HEK293 (cell line): ENCODE results near the gene CORO2B.

ENCODE experiments used
- GFI1B ChIP-seq: fragments of 450-650 bp; formaldehyde crosslinking; IDR thresholded peaks from 2 replicates; pipeline ENCODE4 v1.5.1; 2016; ENCODE audit warnings: missing biosample characterization, missing genetic modification characterization
- GLI2 ChIP-seq: fragments of 450-650 bp; formaldehyde crosslinking; IDR thresholded peaks from 2 replicates; pipeline ENCODE4; 2017; ENCODE audit warnings: missing biosample characterization, missing genetic modification characterization, low read depth, borderline replicate concordance
- GLI4 ChIP-seq: fragments of 450-650 bp; formaldehyde crosslinking; IDR thresholded peaks from 2 replicates; pipeline ENCODE4 v1.5.1; 2016; ENCODE audit warnings: missing biosample characterization, missing genetic modification characterization
- KLF8 ChIP-seq: fragments of 450-650 bp; formaldehyde crosslinking; IDR thresholded peaks from 2 replicates; pipeline ENCODE4 v1.5.1; 2016; ENCODE audit warnings: missing biosample characterization, missing genetic modification characterization
- MYNN ChIP-seq: fragments of 450-650 bp; formaldehyde crosslinking; IDR thresholded peaks from 2 replicates; pipeline ENCODE4 v1.5.1; 2016; ENCODE audit warnings: missing biosample characterization, missing genetic modification characterization, borderline replicate concordance
- SP2 ChIP-seq: fragments of 450-650 bp; formaldehyde crosslinking; IDR thresholded peaks from 2 replicates; pipeline ENCODE4 v1.5.1; 2016; ENCODE audit warnings: missing biosample characterization, missing genetic modification characterization
- YY1 ChIP-seq: fragments of 450-650 bp; formaldehyde crosslinking; IDR thresholded peaks from 2 replicates; pipeline ENCODE4 v1.5.1; 2018; ENCODE audit warnings: missing biosample characterization, missing genetic modification characterization
- ZBTB21 ChIP-seq: fragments of 450-650 bp; formaldehyde crosslinking; IDR thresholded peaks from 2 replicates; pipeline ENCODE4 v1.5.1; 2017; ENCODE audit warnings: missing biosample characterization, missing genetic modification characterization
- ZBTB26 ChIP-seq: fragments of 450-650 bp; formaldehyde crosslinking; optimal IDR thresholded peaks from 2 replicates; pipeline ENCODE3; 2016; ENCODE audit warnings: missing biosample characterization, mild to moderate bottlenecking, missing genetic modification characterization
- ZNF157 ChIP-seq: fragments of 450-650 bp; formaldehyde crosslinking; IDR thresholded peaks from 2 replicates; pipeline ENCODE4 v1.5.1; 2016; ENCODE audit warnings: missing biosample characterization, missing genetic modification characterization
- ZNF221 ChIP-seq: fragments of 450-650 bp; formaldehyde crosslinking; IDR thresholded peaks from 2 replicates; pipeline ENCODE4 v1.5.1; 2017; ENCODE audit warnings: missing biosample characterization, missing genetic modification characterization, borderline replicate concordance
- ZNF24 ChIP-seq: fragments of 450-650 bp; formaldehyde crosslinking; IDR thresholded peaks from 2 replicates; pipeline ENCODE4 v1.5.1; 2016; ENCODE audit warnings: missing biosample characterization, missing genetic modification characterization
- ZNF292 ChIP-seq: fragments of 450-650 bp; formaldehyde crosslinking; IDR thresholded peaks from 2 replicates; pipeline ENCODE4 v1.5.1; 2016; ENCODE audit warnings: low read depth, missing biosample characterization, missing genetic modification characterization, borderline replicate concordance
- ZNF354C ChIP-seq: fragments of 450-650 bp; formaldehyde crosslinking; IDR thresholded peaks from 2 replicates; pipeline ENCODE4 v1.5.1; 2016; ENCODE audit warnings: missing biosample characterization, missing genetic modification characterization, low read depth, borderline replicate concordance
- ZNF366 ChIP-seq: fragments of 450-650 bp; formaldehyde crosslinking; conservative IDR thresholded peaks from 2 replicates; pipeline ENCODE4 v1.5.1; 2016; ENCODE audit warnings: missing biosample characterization, missing genetic modification characterization
- ZNF433 ChIP-seq: fragments of 450-650 bp; formaldehyde crosslinking; IDR thresholded peaks from 2 replicates; pipeline ENCODE4 v1.5.1; 2016; ENCODE audit warnings: missing biosample characterization, missing genetic modification characterization, low read depth
- ZNF48 ChIP-seq: fragments of 450-650 bp; formaldehyde crosslinking; IDR thresholded peaks from 2 replicates; pipeline ENCODE4 v1.5.1; 2016; ENCODE audit warnings: missing biosample characterization, missing genetic modification characterization
- ZNF513 ChIP-seq: fragments of 450-650 bp; IDR thresholded peaks from 2 replicates; pipeline ENCODE4 v1.5.1; 2018; ENCODE audit warnings: missing biosample characterization, missing genetic modification characterization
- ZNF560 ChIP-seq: fragments of 450-650 bp; formaldehyde crosslinking; IDR thresholded peaks from 2 replicates; pipeline ENCODE4 v1.5.1; 2017; ENCODE audit warnings: missing biosample characterization, missing genetic modification characterization, borderline replicate concordance
- ZNF571 ChIP-seq: fragments of 450-650 bp; formaldehyde crosslinking; IDR thresholded peaks from 2 replicates; pipeline ENCODE4 v1.5.0; 2017; ENCODE audit warnings: missing biosample characterization, missing genetic modification characterization
- ZNF670 ChIP-seq: fragments of 450-650 bp; formaldehyde crosslinking; IDR thresholded peaks from 2 replicates; pipeline ENCODE4 v1.5.1; 2016; ENCODE audit warnings: missing biosample characterization, missing genetic modification characterization, low read depth
- ZNF677 ChIP-seq: fragments of 450-650 bp; IDR thresholded peaks from 2 replicates; pipeline ENCODE4 v1.5.0; 2018; ENCODE audit warnings: missing biosample characterization, mild to moderate bottlenecking, missing genetic modification characterization, moderate library complexity
- TF ChIP-seq, protein P1 (sequence below): fragments of 450-650 bp; formaldehyde crosslinking; IDR thresholded peaks from 2 replicates; pipeline ENCODE4 v1.5.1; 2016; ENCODE audit warnings: missing biosample characterization, missing genetic modification characterization, borderline replicate concordance
- TF ChIP-seq, protein P2 (sequence below): fragments of 450-650 bp; formaldehyde crosslinking; IDR thresholded peaks from 2 replicates; pipeline ENCODE4 v1.5.1; 2017; ENCODE audit warnings: missing biosample characterization, missing genetic modification characterization
- TF ChIP-seq, protein P3 (sequence below): fragments of 450-650 bp; formaldehyde crosslinking; IDR thresholded peaks from 2 replicates; pipeline ENCODE4 v1.5.1; 2017; ENCODE audit warnings: missing biosample characterization, missing genetic modification characterization
- TF ChIP-seq, protein P4 (sequence below): fragments of 450-650 bp; formaldehyde crosslinking; IDR thresholded peaks from 2 replicates; pipeline ENCODE4 v1.5.1; 2016; ENCODE audit warnings: missing biosample characterization, missing genetic modification characterization

The CORO2B gene

DNA sequence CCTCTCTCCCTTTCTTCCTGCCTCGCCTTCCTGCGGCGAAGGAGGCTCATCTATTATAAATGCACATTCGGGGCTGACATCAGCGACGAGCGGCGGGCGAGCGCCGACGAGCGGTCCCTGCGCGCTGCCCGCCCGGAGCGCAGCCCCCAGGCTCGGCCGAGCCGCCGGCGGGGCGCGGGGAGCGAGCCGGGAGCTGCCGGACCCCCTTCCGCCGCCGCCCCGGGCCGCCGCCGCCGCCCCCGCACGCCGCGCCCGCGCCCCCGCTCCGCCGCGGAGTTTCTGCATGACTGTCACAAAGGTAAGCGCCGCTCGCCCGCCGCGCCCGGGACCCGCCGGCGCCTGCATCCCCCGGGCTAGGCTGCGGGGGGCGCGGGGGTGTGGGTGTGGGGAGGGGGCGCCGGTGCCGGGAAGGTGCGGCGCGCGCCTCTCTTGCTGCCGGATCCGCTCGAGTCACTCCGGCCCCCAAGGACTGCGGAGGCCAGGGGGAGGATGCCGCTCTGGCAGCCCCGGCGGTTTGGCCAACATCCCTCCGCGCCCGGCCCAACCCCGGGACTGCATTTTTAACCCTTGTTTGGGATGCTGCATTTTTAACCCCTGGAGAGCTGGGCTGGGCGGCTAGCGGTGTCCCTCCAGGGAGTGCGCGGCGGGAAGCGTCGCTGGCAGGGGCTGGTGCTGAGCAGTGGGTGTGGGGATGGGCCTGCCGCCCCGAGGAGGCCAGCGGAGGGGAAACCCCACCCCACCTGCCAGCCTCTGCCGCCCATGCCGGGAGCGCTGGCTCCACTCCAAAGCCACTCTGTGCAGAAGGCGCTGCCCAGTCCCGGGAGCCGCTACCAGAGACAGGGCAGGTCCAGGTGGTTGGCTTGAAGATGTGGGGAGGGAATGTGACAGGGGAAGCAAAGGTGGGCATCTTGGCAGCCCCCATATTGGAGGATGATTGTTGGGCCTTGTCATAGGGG is at the start of gene CORO2B (continued):
- TF ChIP-seq ZNF560 (no peak), ZNF571 (tag by site-specific recombination) (no peak), ZNF513 (tag by site-specific recombination) (no peak), ZNF677 (no peak), GLI2 (tag by site-specific recombination) (no peak), ZBTB26 (peak; percentile 72), ZNF292 (tag by site-specific recombination) (no peak), KLF8 (tag by site-specific recombination) (no peak; the same call in 1 of the 2 replicates), GLI4 (tag by site-specific recombination) (peak; percentile 57; the same call in 1 of the 2 replicates), ZNF157 (no peak), ZNF670 (no peak), ZBTB21 (tag by site-specific recombination) (no peak), ZNF48 (tag by site-specific recombination) (no peak), MYNN (tag by site-specific recombination) (no peak), ZNF433 (tag by site-specific recombination) (no peak), YY1 (tag by site-specific recombination) (peak; percentile 31; the same call in 1 of the 2 replicates), GFI1B (tag by site-specific recombination) (no peak), SP2 (tag by site-specific recombination) (peak; percentile 54), ZNF221 (tag by site-specific recombination) (no peak), ZNF366 (tag by site-specific recombination) (no peak), ZNF354C (tag by site-specific recombination) (no peak), ZNF24 (tag by site-specific recombination) (peak; percentile 52; the same call in 1 of the 2 replicates)
- TF ChIP-seq, protein P1, sequence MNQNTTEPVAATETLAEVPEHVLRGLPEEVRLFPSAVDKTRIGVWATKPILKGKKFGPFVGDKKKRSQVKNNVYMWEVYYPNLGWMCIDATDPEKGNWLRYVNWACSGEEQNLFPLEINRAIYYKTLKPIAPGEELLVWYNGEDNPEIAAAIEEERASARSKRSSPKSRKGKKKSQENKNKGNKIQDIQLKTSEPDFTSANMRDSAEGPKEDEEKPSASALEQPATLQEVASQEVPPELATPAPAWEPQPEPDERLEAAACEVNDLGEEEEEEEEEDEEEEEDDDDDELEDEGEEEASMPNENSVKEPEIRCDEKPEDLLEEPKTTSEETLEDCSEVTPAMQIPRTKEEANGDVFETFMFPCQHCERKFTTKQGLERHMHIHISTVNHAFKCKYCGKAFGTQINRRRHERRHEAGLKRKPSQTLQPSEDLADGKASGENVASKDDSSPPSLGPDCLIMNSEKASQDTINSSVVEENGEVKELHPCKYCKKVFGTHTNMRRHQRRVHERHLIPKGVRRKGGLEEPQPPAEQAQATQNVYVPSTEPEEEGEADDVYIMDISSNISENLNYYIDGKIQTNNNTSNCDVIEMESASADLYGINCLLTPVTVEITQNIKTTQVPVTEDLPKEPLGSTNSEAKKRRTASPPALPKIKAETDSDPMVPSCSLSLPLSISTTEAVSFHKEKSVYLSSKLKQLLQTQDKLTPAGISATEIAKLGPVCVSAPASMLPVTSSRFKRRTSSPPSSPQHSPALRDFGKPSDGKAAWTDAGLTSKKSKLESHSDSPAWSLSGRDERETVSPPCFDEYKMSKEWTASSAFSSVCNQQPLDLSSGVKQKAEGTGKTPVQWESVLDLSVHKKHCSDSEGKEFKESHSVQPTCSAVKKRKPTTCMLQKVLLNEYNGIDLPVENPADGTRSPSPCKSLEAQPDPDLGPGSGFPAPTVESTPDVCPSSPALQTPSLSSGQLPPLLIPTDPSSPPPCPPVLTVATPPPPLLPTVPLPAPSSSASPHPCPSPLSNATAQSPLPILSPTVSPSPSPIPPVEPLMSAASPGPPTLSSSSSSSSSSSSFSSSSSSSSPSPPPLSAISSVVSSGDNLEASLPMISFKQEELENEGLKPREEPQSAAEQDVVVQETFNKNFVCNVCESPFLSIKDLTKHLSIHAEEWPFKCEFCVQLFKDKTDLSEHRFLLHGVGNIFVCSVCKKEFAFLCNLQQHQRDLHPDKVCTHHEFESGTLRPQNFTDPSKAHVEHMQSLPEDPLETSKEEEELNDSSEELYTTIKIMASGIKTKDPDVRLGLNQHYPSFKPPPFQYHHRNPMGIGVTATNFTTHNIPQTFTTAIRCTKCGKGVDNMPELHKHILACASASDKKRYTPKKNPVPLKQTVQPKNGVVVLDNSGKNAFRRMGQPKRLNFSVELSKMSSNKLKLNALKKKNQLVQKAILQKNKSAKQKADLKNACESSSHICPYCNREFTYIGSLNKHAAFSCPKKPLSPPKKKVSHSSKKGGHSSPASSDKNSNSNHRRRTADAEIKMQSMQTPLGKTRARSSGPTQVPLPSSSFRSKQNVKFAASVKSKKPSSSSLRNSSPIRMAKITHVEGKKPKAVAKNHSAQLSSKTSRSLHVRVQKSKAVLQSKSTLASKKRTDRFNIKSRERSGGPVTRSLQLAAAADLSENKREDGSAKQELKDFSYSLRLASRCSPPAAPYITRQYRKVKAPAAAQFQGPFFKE (tag by site-specific recombination): no peak
- TF ChIP-seq, protein P2, sequence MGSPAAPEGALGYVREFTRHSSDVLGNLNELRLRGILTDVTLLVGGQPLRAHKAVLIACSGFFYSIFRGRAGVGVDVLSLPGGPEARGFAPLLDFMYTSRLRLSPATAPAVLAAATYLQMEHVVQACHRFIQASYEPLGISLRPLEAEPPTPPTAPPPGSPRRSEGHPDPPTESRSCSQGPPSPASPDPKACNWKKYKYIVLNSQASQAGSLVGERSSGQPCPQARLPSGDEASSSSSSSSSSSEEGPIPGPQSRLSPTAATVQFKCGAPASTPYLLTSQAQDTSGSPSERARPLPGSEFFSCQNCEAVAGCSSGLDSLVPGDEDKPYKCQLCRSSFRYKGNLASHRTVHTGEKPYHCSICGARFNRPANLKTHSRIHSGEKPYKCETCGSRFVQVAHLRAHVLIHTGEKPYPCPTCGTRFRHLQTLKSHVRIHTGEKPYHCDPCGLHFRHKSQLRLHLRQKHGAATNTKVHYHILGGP (tag by site-specific recombination): no peak
- TF ChIP-seq, protein P3, sequence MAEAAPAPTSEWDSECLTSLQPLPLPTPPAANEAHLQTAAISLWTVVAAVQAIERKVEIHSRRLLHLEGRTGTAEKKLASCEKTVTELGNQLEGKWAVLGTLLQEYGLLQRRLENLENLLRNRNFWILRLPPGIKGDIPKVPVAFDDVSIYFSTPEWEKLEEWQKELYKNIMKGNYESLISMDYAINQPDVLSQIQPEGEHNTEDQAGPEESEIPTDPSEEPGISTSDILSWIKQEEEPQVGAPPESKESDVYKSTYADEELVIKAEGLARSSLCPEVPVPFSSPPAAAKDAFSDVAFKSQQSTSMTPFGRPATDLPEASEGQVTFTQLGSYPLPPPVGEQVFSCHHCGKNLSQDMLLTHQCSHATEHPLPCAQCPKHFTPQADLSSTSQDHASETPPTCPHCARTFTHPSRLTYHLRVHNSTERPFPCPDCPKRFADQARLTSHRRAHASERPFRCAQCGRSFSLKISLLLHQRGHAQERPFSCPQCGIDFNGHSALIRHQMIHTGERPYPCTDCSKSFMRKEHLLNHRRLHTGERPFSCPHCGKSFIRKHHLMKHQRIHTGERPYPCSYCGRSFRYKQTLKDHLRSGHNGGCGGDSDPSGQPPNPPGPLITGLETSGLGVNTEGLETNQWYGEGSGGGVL (tag by site-specific recombination): peak; percentile 93
- TF ChIP-seq, protein P4, sequence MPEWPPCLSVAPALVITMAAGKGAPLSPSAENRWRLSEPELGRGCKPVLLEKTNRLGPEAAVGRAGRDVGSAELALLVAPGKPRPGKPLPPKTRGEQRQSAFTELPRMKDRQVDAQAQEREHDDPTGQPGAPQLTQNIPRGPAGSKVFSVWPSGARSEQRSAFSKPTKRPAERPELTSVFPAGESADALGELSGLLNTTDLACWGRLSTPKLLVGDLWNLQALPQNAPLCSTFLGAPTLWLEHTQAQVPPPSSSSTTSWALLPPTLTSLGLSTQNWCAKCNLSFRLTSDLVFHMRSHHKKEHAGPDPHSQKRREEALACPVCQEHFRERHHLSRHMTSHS (tag by site-specific recombination): 0 out of 2 replicates have a peak, but pooled peaks have one; percentile 5
